HFF-Myc (cell line): ENCODE measurements around the gene BIN2.

Experiments
- DNase-seq: peaks from one replicate; pipeline ENCODE4 v3.0.0-alpha.2; 2011; ENCODE audit warnings: low read depth; ENCODE audit errors: extremely low read depth
- H3K4me3 ChIP-seq: replicated peaks from 2 replicates; pipeline ENCODE4 v1.5.1; 2011; ENCODE audit warnings: low read depth, mild to moderate bottlenecking, control low read depth, low read length
- CTCF ChIP-seq: IDR thresholded peaks from 2 replicates; pipeline ENCODE4 v1.5.1; 2012; ENCODE audit warnings: mild to moderate bottlenecking, low read depth, low read length, control low read depth; ENCODE audit errors: missing control alignments

Gene BIN2

GRCh38 chr12:51234530-51234929 lies 89.4 kb downstream of the BIN2 start:
- TF ChIP-seq CTCF = no peak
- no peak for DNase-seq
- no peak overlapping the region for H3K4me3 ChIP-seq

GRCh38 chr12:51232642-51233041 lies 91.3 kb downstream of the BIN2 start:
- TF ChIP-seq CTCF = no peak
- no peak overlapping the region for H3K4me3 ChIP-seq
- DNase-seq = no peak
